Measurements from ENCODE around the gene EIF2S1.
"Not testable (repeated sequence)": the region's sequence is repeated elsewhere in the genome, so short reads cannot be mapped to it uniquely, and the experiment has no call there.

EIF2S1 gene

DNA sequence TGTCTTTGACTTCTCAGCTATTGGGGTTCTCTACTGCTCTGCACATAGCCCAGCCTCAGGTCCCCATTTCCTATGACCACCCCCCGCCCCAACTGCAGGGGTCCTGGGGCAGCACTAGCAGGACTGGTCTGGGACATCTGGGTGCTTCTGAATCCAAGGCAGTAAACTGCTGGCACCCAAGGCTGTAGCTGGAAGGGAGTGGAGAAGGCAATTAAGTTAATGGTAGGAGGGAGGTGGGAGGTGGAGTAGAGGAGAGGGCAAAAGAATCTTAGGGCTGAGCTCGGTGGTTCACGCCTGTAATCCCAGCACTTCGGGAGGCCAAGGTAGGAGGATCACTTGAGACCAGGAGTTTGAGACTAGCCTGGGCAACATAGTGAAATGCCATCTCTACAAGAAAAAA, 40.3 kb downstream of the EIF2S1 start:
- Histone ChIP-seq H3K14ac (ENCODE audit: low read length in 2 of 2) (no peak overlapping the region), H2BK120ac (ENCODE audit: low read depth, low read length) (no peak overlapping the region), H3K4me1 (ENCODE audit: control insufficient read depth, insufficient read depth, low read depth, low read length) (peaks cover 7% of the 10 kb centered on the region), H3K36me3 (ENCODE audit: control insufficient read depth in 1 of 2, insufficient read depth in 2 of 2, low read depth in 1 of 2, low read length in 2 of 2) (no peaks in the 10 kb centered on the region), H3K9ac (ENCODE audit: low read length) (no peak overlapping the region), H3K23ac (ENCODE audit: low read length in 2 of 2) (no peak overlapping the region), H2AFZ (ENCODE audit: low read depth, low read length) (no peak overlapping the region), H4K91ac (ENCODE audit: low read length) (no peak overlapping the region), H3K4ac (ENCODE audit: low read depth in 1 of 2, low read length in 2 of 2) (no peak overlapping the region), H3K4me2 (ENCODE audit: low read length, poor library complexity, severe bottlenecking) (no peak overlapping the region), H2BK15ac (ENCODE audit: low read depth, poor library complexity, severe bottlenecking) (no peak overlapping the region), H2BK5ac (ENCODE audit: low read depth, low read length, poor library complexity, severe bottlenecking) (no peak overlapping the region), H2BK12ac (ENCODE audit: low read length in 2 of 2) (no peak overlapping the region), H4K8ac (ENCODE audit: low read length) (no peak overlapping the region), H3K79me1 (replicated peaks; ENCODE audit: low read length, poor library complexity, severe bottlenecking) (peaks cover 4% of the 10 kb centered on the region), H3K9me3 (ENCODE audit: control insufficient read depth, low read length) (no peaks in the 10 kb centered on the region), H3K4me3 (ENCODE audit: insufficient read depth in 1 of 2, low read depth in 1 of 2, low read length in 2 of 2) (no peak overlapping the region), H3K18ac (ENCODE audit: low read depth in 1 of 2, low read length in 2 of 2) (no peak overlapping the region), H3K27me3 (ENCODE audit: control insufficient read depth in 1 of 2, insufficient read depth in 1 of 2, low read length in 2 of 2) (no peaks in the 10 kb centered on the region), H2AK5ac (ENCODE audit: low read length, severe bottlenecking) (no peak overlapping the region), H3K27ac (ENCODE audit: low read length, poor library complexity, severe bottlenecking) (no peak overlapping the region)
- WGBS, result 94% methylated on average over 4 of the region's 4 CpGs
- no peak for DNase-seq

DNA sequence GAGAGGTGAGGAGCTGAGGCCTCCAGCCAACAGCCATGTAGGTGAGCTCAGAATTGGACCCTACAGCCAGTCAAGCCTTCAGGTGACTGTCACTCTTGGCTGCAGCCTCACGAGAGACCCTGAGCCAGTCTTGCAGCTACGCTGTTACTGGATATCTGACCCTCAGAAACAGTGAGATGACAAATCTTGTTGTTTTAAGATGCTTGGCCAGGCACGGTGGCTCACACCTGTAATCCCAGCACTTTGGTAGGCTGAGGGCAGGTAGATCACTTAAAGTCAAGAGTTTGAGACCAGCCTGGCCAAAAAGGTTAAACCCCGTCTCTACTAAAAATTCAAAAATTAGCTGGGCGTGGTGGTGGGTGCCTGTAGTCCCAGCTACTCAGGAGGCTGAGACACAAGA, 45.6 kb downstream of the EIF2S1 start:
- Histone ChIP-seq H3K14ac (ENCODE audit: low read length in 2 of 2) (no peak overlapping the region), H2AK5ac (ENCODE audit: low read length, severe bottlenecking) (no peak overlapping the region), H4K8ac (ENCODE audit: low read length) (no peak overlapping the region), H3K4ac (ENCODE audit: low read depth in 1 of 2, low read length in 2 of 2) (no peak overlapping the region), H3K27me3 (ENCODE audit: control insufficient read depth in 1 of 2, insufficient read depth in 1 of 2, low read length in 2 of 2) (no peaks in the 10 kb centered on the region), H3K9me3 (ENCODE audit: control insufficient read depth, low read length) (no peaks in the 10 kb centered on the region), H2BK120ac (ENCODE audit: low read depth, low read length) (no peak overlapping the region), H3K36me3 (ENCODE audit: control insufficient read depth in 1 of 2, insufficient read depth in 2 of 2, low read depth in 1 of 2, low read length in 2 of 2) (no peaks in the 10 kb centered on the region), H3K4me1 (ENCODE audit: control insufficient read depth, insufficient read depth, low read depth, low read length) (no peaks in the 10 kb centered on the region), H3K23ac (ENCODE audit: low read length in 2 of 2) (no peak overlapping the region), H3K79me1 (replicated peaks; ENCODE audit: low read length, poor library complexity, severe bottlenecking) (peaks cover 4% of the 10 kb centered on the region), H3K4me3 (ENCODE audit: insufficient read depth in 1 of 2, low read depth in 1 of 2, low read length in 2 of 2) (no peak overlapping the region), H2BK12ac (ENCODE audit: low read length in 2 of 2) (no peak overlapping the region), H3K4me2 (ENCODE audit: low read length, poor library complexity, severe bottlenecking) (no peak overlapping the region), H3K27ac (ENCODE audit: low read length, poor library complexity, severe bottlenecking) (no peak overlapping the region), H4K91ac (ENCODE audit: low read length) (no peak overlapping the region), H3K18ac (ENCODE audit: low read depth in 1 of 2, low read length in 2 of 2) (no peak overlapping the region), H2BK5ac (ENCODE audit: low read depth, low read length, poor library complexity, severe bottlenecking) (no peak overlapping the region), H2BK15ac (ENCODE audit: low read depth, poor library complexity, severe bottlenecking) (no peak overlapping the region), H3K9ac (ENCODE audit: low read length) (no peak overlapping the region), H2AFZ (ENCODE audit: low read depth, low read length) (no peak overlapping the region)
- DNase-seq, result no peak
- 99% methylated on average over 5 of the region's 5 CpGs for WGBS

DNA sequence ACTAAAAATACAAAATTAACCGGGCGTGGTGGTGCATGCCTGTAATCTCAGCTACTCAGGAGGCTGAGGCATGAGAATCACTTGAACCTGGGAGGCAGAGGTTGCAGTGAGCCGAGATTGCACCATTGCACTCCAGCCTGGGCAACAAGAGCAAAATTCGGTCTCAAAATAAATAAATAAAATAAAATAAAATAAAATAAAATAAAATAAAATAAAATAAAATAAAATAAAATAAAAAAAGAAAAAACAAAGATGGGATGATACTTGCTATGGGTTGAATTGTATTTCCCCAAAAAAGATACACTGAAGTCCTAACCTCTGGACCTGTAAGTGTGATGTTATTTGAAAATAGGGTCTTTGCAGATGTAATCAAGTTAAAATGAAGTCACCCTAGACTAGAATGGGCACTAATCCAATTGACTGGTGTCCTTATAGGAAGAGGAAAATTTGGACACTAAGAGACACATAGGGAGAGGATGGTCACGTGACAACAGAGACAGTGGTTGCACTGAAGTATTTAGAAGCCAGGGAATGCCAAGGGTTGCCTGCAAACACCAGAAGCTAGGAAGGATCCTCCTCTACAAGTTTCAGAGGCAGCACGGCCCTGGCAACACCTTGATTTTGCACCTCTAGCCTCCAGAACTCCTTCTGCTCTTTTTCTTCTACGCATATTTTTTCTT, 48.1 kb downstream of the EIF2S1 start:
- not testable (repeated sequence) for H2BK15ac ChIP-seq (ENCODE audit: low read depth, poor library complexity, severe bottlenecking); H3K23ac ChIP-seq (ENCODE audit: low read length in 2 of 2); H2BK120ac ChIP-seq (ENCODE audit: low read depth, low read length); H4K8ac ChIP-seq (ENCODE audit: low read length); H3K9ac ChIP-seq (ENCODE audit: low read length); DNase-seq; H3K14ac ChIP-seq (ENCODE audit: low read length in 2 of 2); H2AFZ ChIP-seq (ENCODE audit: low read depth, low read length); H2BK5ac ChIP-seq (ENCODE audit: low read depth, low read length, poor library complexity, severe bottlenecking); H3K4ac ChIP-seq (ENCODE audit: low read depth in 1 of 2, low read length in 2 of 2); H3K27me3 ChIP-seq (ENCODE audit: control insufficient read depth in 1 of 2, insufficient read depth in 1 of 2, low read length in 2 of 2); H3K79me1 ChIP-seq (replicated peaks; ENCODE audit: low read length, poor library complexity, severe bottlenecking); H3K36me3 ChIP-seq (ENCODE audit: control insufficient read depth in 1 of 2, insufficient read depth in 2 of 2, low read depth in 1 of 2, low read length in 2 of 2); H2AK5ac ChIP-seq (ENCODE audit: low read length, severe bottlenecking); H3K4me3 ChIP-seq (ENCODE audit: insufficient read depth in 1 of 2, low read depth in 1 of 2, low read length in 2 of 2); H2BK12ac ChIP-seq (ENCODE audit: low read length in 2 of 2); H3K9me3 ChIP-seq (ENCODE audit: control insufficient read depth, low read length); H3K27ac ChIP-seq (ENCODE audit: low read length, poor library complexity, severe bottlenecking); H3K4me2 ChIP-seq (ENCODE audit: low read length, poor library complexity, severe bottlenecking); H4K91ac ChIP-seq (ENCODE audit: low read length); H3K18ac ChIP-seq (ENCODE audit: low read depth in 1 of 2, low read length in 2 of 2)
- H3K4me1 ChIP-seq (ENCODE audit: control insufficient read depth, insufficient read depth, low read depth, low read length), result peaks cover 11% of the 10 kb centered on the region
- 91% methylated on average over 5 of the region's 7 CpGs for WGBS

DNA sequence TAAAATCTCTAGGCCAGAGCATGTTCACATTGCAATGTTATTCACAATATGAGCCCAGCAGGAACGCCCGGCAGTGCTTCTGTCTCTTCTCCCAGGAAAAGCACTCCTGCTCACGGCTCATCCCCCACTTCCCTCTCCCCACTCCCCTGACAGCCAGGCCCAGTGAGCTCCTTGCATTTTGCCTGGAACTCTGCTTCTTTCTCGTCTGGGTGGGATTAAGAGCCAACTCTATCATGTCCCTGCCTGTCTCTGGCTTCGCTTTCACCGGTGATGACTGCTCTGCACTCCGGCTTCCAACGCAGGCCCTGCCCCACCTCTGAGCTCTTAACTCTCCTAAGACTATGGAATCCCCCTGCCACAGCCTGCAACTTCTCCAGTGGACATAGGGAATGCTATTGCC, 49.3 kb downstream of the EIF2S1 start:
- H3K27me3 ChIP-seq (ENCODE audit: control insufficient read depth in 1 of 2, insufficient read depth in 1 of 2, low read length in 2 of 2), result no peaks in the 10 kb centered on the region
- H2AFZ ChIP-seq (ENCODE audit: low read depth, low read length), result no peak overlapping the region
- H2BK120ac ChIP-seq (ENCODE audit: low read depth, low read length), result no peak overlapping the region
- H3K27ac ChIP-seq (ENCODE audit: low read length, poor library complexity, severe bottlenecking), result no peak overlapping the region
- DNase-seq, result no peak
- H3K36me3 ChIP-seq (ENCODE audit: control insufficient read depth in 1 of 2, insufficient read depth in 2 of 2, low read depth in 1 of 2, low read length in 2 of 2), result no peaks in the 10 kb centered on the region
- no peak overlapping the region for H2BK15ac ChIP-seq (ENCODE audit: low read depth, poor library complexity, severe bottlenecking)
- H4K8ac ChIP-seq (ENCODE audit: low read length), result no peak overlapping the region
- H3K23ac ChIP-seq (ENCODE audit: low read length in 2 of 2), result no peak overlapping the region
- H3K9ac ChIP-seq (ENCODE audit: low read length), result no peak overlapping the region
- 74% methylated on average over 8 of the region's 8 CpGs for WGBS
- H3K18ac ChIP-seq (ENCODE audit: low read depth in 1 of 2, low read length in 2 of 2), result no peak overlapping the region
- no peaks in the 10 kb centered on the region for H3K79me1 ChIP-seq (replicated peaks; ENCODE audit: low read length, poor library complexity, severe bottlenecking)
- H3K9me3 ChIP-seq (ENCODE audit: control insufficient read depth, low read length), result no peaks in the 10 kb centered on the region
- no peak overlapping the region for H4K91ac ChIP-seq (ENCODE audit: low read length)
- H3K14ac ChIP-seq (ENCODE audit: low read length in 2 of 2), result no peak overlapping the region
- H3K4me1 ChIP-seq (ENCODE audit: control insufficient read depth, insufficient read depth, low read depth, low read length), result peaks cover 17% of the 10 kb centered on the region
- no peak overlapping the region for H2BK5ac ChIP-seq (ENCODE audit: low read depth, low read length, poor library complexity, severe bottlenecking)
- H2AK5ac ChIP-seq (ENCODE audit: low read length, severe bottlenecking), result no peak overlapping the region
- no peak overlapping the region for H3K4me2 ChIP-seq (ENCODE audit: low read length, poor library complexity, severe bottlenecking)
- no peak overlapping the region for H3K4ac ChIP-seq (ENCODE audit: low read depth in 1 of 2, low read length in 2 of 2)
- H3K4me3 ChIP-seq (ENCODE audit: insufficient read depth in 1 of 2, low read depth in 1 of 2, low read length in 2 of 2), result no peak overlapping the region
- H2BK12ac ChIP-seq (ENCODE audit: low read length in 2 of 2), result no peak overlapping the region

All from mesenchymal stem cell (in vitro differentiated cells and primary cell).